Measurements from ENCODE around the gene ZNF516. TPM values are rescaled to one million over a fixed set of nuclear protein-coding genes. Genes with fewer than 3 reads are reported as not detected.

The ZNF516 gene
- total RNA-seq, 1 experiment from 2014 or later: 28.3 TPM

GRCh38 chr18:76490033-76490432 lies 5.0 kb downstream of the ZNF516 start:
- Mint-ChIP-seq H3K27me3 (ENCODE audit: insufficient read depth, unreplicated experiment) (no peaks in the 10 kb centered on the region), H3K36me3 (ENCODE audit: insufficient read depth, unreplicated experiment) (no peaks in the 10 kb centered on the region), H3K4me1 (ENCODE audit: insufficient read depth, unreplicated experiment) (peaks cover 17% of the 10 kb centered on the region), H3K4me3 (ENCODE audit: unreplicated experiment) (peak overlapping the region; percentile 73), H3K27ac (ENCODE audit: low read depth, unreplicated experiment) (no peak overlapping the region), H3K9me3 (ENCODE audit: unreplicated experiment) (no peaks in the 10 kb centered on the region)
- intact Hi-C loops (cut with micrococcal nuclease): loop anchor here (5.0 kb wide), 1 partner anchor 38 kb away; no protein-coding TSS in a partner anchor
- TF ChIP-seq CTCF (IDR thresholded peaks at IDR 0.05; ENCODE audit: unreplicated experiment): no peak
- POLR2A ChIA-PET: interaction anchor here (0.8 to 2.1 kb wide), 18 partner anchors 9 to 1279 kb away, joined by 3 to 14 read pairs (median 6); partner anchors contain the start of genes MBP and TSHZ1
- BruUV-seq (replicated peaks): no TSS peak
- no peak for DNase-seq (ENCODE audit: unreplicated experiment)
- CTCF ChIA-PET: interaction anchor here (0.6 to 1.4 kb wide), 7 partner anchors 12 to 197 kb away, joined by 3 to 7 read pairs (median 3); no protein-coding TSS in a partner anchor

DNA sequence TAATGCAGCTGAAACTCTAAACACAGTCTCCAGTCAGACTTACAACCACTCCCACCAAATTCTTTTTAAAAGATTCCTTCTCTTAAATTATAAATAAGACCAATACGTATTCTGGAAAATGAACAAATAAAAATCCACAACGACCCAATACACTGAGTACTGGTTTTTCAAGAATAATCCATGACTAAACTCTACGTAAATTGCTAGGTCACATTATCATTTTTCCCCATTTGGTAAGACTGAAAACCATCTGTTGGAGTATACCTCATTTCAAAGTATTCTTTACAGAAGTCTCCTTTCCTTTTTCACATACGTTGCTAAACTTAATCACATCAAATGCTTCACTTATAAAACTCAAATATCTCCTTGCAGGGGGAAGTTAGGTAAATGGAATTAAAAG lies 6.0 kb downstream of the ZNF516 start:
- ChIA-PET CTCF (interaction anchor here (1.4 kb wide), 1 partner anchor 90 kb away, joined by 5 read pairs; no protein-coding TSS in a partner anchor), POLR2A (interaction anchor here (1.0 to 2.4 kb wide), 6 partner anchors 8 to 130 kb away, joined by 3 to 18 read pairs (median 8); no protein-coding TSS in a partner anchor)
- Mint-ChIP-seq H3K9me3 (ENCODE audit: unreplicated experiment) (no peaks in the 10 kb centered on the region), H3K27ac (ENCODE audit: low read depth, unreplicated experiment) (no peak overlapping the region), H3K4me3 (ENCODE audit: unreplicated experiment) (no peak overlapping the region), H3K27me3 (ENCODE audit: insufficient read depth, unreplicated experiment) (no peaks in the 10 kb centered on the region), H3K36me3 (ENCODE audit: insufficient read depth, unreplicated experiment) (no peaks in the 10 kb centered on the region), H3K4me1 (ENCODE audit: insufficient read depth, unreplicated experiment) (peaks cover 17% of the 10 kb centered on the region)
- no peak for TF ChIP-seq CTCF (IDR thresholded peaks at IDR 0.05; ENCODE audit: unreplicated experiment)
- DNase-seq (ENCODE audit: unreplicated experiment): no peak
- intact Hi-C loops (cut with micrococcal nuclease): no loop called here
- BruUV-seq (replicated peaks): no TSS peak

DNA sequence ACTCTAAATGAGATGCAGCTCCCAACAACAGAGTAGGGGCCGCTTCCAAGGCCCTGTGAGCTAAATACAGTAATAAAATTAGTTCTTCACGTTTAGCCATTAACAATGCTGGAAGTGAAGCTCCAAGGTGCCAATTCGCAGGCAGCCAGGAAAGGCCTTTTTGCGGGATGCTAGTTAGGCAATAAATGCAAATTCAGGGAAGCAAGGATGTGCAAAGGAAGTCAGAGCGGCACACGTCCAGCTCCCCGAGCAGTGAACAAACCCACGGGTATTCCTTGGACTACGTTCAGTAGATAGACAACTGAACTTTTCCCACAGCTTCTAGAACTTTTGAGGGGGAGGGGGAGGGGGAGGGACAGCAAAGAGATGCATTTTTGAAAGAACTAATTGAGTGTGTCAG lies 6.9 kb downstream of the ZNF516 start:
- no peak for TF ChIP-seq CTCF (IDR thresholded peaks at IDR 0.05; ENCODE audit: unreplicated experiment)
- peaks cover 17% of the 10 kb centered on the region for H3K4me1 Mint-ChIP-seq (ENCODE audit: insufficient read depth, unreplicated experiment)
- intact Hi-C loops (cut with micrococcal nuclease): no loop called here
- no peaks in the 10 kb centered on the region for H3K27me3 Mint-ChIP-seq (ENCODE audit: insufficient read depth, unreplicated experiment)
- H3K4me3 Mint-ChIP-seq (ENCODE audit: unreplicated experiment): no peak overlapping the region
- H3K9me3 Mint-ChIP-seq (ENCODE audit: unreplicated experiment): no peaks in the 10 kb centered on the region
- BruUV-seq (replicated peaks): no TSS peak
- POLR2A ChIA-PET: interaction anchor here (1.0 to 2.4 kb wide), 5 partner anchors 13 to 122 kb away, joined by 3 to 18 read pairs (median 5); no protein-coding TSS in a partner anchor
- no peaks in the 10 kb centered on the region for H3K36me3 Mint-ChIP-seq (ENCODE audit: insufficient read depth, unreplicated experiment)
- DNase-seq (ENCODE audit: unreplicated experiment): no peak
- CTCF ChIA-PET: interaction anchor here (0.6 kb wide), 1 partner anchor 92 kb away, joined by 3 read pairs; no protein-coding TSS in a partner anchor
- no peak overlapping the region for H3K27ac Mint-ChIP-seq (ENCODE audit: low read depth, unreplicated experiment)

DNA sequence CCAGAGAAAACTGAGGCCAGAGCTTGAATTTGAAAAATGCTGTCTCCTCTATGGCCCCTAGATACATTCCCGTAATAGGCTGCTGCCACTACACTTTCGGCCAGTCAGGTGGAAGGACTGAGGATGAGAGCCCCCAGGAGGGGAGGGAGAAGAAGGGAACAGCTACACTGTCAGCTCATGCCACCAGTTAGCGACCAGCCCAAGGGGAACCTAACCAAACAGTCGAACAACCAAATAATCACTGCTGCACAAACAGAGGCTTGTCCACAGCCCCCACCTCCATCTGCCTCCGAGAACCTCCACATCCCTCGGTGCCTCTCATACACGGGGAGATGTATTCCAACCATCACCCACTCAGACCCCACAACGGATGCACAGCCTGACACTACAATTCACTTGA lies 7.3 kb downstream of the ZNF516 start:
- H3K36me3 Mint-ChIP-seq (ENCODE audit: insufficient read depth, unreplicated experiment): peaks cover 1% of the 10 kb centered on the region
- no peaks in the 10 kb centered on the region for H3K9me3 Mint-ChIP-seq (ENCODE audit: unreplicated experiment)
- intact Hi-C loops (cut with micrococcal nuclease): no loop called here
- ChIA-PET POLR2A (interaction anchor here (1.0 to 2.4 kb wide), 5 partner anchors 13 to 123 kb away, joined by 3 to 18 read pairs (median 5); no protein-coding TSS in a partner anchor), CTCF (interaction anchor here (0.6 to 0.8 kb wide), 3 partner anchors 91 to 278 kb away, joined by 3 to 4 read pairs (median 3); no protein-coding TSS in a partner anchor)
- H3K4me1 Mint-ChIP-seq (ENCODE audit: insufficient read depth, unreplicated experiment): peaks cover 17% of the 10 kb centered on the region
- H3K27ac Mint-ChIP-seq (ENCODE audit: low read depth, unreplicated experiment): no peak overlapping the region
- no peak for TF ChIP-seq CTCF (IDR thresholded peaks at IDR 0.05; ENCODE audit: unreplicated experiment)
- no TSS peak for BruUV-seq (replicated peaks)
- no peaks in the 10 kb centered on the region for H3K27me3 Mint-ChIP-seq (ENCODE audit: insufficient read depth, unreplicated experiment)
- no peak for DNase-seq (ENCODE audit: unreplicated experiment)
- H3K4me3 Mint-ChIP-seq (ENCODE audit: unreplicated experiment): no peak overlapping the region
